Upper lobe of left lung (tissue), 4 donors: ENCODE measurements around the gene ZBTB11.

Source experiments
- EP300 ChIP-seq, 4 donors: sonication (generic); formaldehyde crosslinking; IDR thresholded peaks; one replicate each; pipeline ENCODE4 v1.5.1; 2017; ENCODE audit warnings: antibody characterized with exemption in 4 of 4, control low read depth in 2 of 4
- POLR2A ChIP-seq, 4 donors: fragments of 450-650 bp; IDR thresholded peaks; one replicate each; pipeline ENCODE4 v1.5.1; 2016 to 2017; ENCODE audit warnings: antibody characterized with exemption in 4 of 4, mild to moderate bottlenecking in 2 of 4
- POLR2AphosphoS5 ChIP-seq, 2 donors: sonication (generic); formaldehyde crosslinking; IDR thresholded peaks; one replicate each; pipeline ENCODE4 v1.5.1; 2017; ENCODE audit warnings: antibody characterized with exemption in 2 of 2
- TF ChIP-seq, protein P1 (sequence below), 6 experiments: fragments of 450-650 bp in 4 of 6; fragments of 200-600 bp in 2 of 6; sonication (generic) in 2 of 6; IDR thresholded peaks; one replicate each; pipeline ENCODE4 v1.5.1; 2016 to 2019; ENCODE audit warnings: antibody characterized with exemption in 6 of 6

DNA sequence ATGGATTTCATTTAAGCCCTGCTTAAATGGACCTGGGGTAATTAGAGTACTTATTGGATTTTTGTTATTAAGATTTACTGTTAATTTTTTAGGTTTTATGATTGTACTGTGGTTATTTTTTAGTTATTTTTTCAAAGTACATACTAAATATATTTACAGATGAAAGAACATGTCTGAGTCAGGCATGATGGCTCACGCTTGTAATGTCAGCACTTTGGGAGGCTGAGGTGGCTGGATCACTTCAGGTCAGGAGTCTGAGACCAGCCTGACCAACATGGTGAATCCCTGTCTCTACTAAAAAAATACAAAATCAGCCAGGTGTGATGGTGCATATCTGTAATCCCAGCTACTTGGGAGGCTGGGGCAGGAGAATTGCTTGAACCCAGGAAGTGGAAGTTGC, 25.8 kb upstream of the ZBTB11 start:
- TF ChIP-seq, protein P1, sequence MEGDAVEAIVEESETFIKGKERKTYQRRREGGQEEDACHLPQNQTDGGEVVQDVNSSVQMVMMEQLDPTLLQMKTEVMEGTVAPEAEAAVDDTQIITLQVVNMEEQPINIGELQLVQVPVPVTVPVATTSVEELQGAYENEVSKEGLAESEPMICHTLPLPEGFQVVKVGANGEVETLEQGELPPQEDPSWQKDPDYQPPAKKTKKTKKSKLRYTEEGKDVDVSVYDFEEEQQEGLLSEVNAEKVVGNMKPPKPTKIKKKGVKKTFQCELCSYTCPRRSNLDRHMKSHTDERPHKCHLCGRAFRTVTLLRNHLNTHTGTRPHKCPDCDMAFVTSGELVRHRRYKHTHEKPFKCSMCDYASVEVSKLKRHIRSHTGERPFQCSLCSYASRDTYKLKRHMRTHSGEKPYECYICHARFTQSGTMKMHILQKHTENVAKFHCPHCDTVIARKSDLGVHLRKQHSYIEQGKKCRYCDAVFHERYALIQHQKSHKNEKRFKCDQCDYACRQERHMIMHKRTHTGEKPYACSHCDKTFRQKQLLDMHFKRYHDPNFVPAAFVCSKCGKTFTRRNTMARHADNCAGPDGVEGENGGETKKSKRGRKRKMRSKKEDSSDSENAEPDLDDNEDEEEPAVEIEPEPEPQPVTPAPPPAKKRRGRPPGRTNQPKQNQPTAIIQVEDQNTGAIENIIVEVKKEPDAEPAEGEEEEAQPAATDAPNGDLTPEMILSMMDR (IDR thresholded peaks at IDR 0.05): no peak
- TF ChIP-seq POLR2A (IDR thresholded peaks at IDR 0.05) (no peak), POLR2AphosphoS5 (IDR thresholded peaks at IDR 0.05) (no peak), EP300 (IDR thresholded peaks at IDR 0.05) (no peak)
